ENCODE data around the gene RHCG.

RHCG gene

GRCh38 chr15:89496155-89497098 is at the start of gene RHCG:
RHCG (minus strand) TSS chr15:89496583; CDS start chr15:89496544, 39 bp downstream.
- no peak for DNase-seq

GRCh38 chr15:89543389-89543788 is 47.0 kb upstream of the RHCG start:
- DNase-seq, result no peak

GRCh38 chr15:89542369-89542768 is 46.0 kb upstream of the RHCG start:
- no peak for DNase-seq

- no peak for DNase-seq
These were observed 42.6 kb upstream of the RHCG start for GRCh38 chr15:89539027-89539426.

- no peak for DNase-seq
These were observed 37.6 kb upstream of the RHCG start for GRCh38 chr15:89533861-89534544.

GRCh38 chr15:89531796-89532537 is 35.6 kb upstream of the RHCG start:
- DNase-seq, result no peak

- no peak for DNase-seq
These were observed 34.6 kb upstream of the RHCG start for GRCh38 chr15:89530976-89531375.

GRCh38 chr15:89528757-89529352 is 32.5 kb upstream of the RHCG start:
- DNase-seq, result no peak

GRCh38 chr15:89526601-89527441 is 30.4 kb upstream of the RHCG start:
- DNase-seq, result no peak

- no peak for DNase-seq
These were observed 29.8 kb upstream of the RHCG start for GRCh38 chr15:89526181-89526580.

- no peak for DNase-seq
These were observed 27.8 kb upstream of the RHCG start for GRCh38 chr15:89524184-89524583.

GRCh38 chr15:89523101-89523500 is 26.7 kb upstream of the RHCG start:
- DNase-seq, result no peak

- no peak for DNase-seq
These were observed 25.2 kb upstream of the RHCG start for GRCh38 chr15:89521605-89522004.

- DNase-seq, result no peak
These were observed 19.1 kb upstream of the RHCG start for GRCh38 chr15:89515477-89515876.

GRCh38 chr15:89514596-89515406 is 18.4 kb upstream of the RHCG start:
- no peak for DNase-seq

GRCh38 chr15:89514186-89514585 is 17.8 kb upstream of the RHCG start:
- DNase-seq, result no peak

- DNase-seq, result no peak
These were observed 16.9 kb upstream of the RHCG start for GRCh38 chr15:89513284-89513683.

GRCh38 chr15:89512631-89513030 is 16.2 kb upstream of the RHCG start:
- no peak for DNase-seq

GRCh38 chr15:89506026-89506686 is 9.8 kb upstream of the RHCG start:
- DNase-seq, result no peak

GRCh38 chr15:89504166-89504565 is 7.8 kb upstream of the RHCG start:
- DNase-seq, result no peak
